HUES64 (cell line): ENCODE measurements around the gene NEU4.
"Not testable (repeated sequence)": the region's sequence is repeated elsewhere in the genome, so short reads cannot be mapped to it uniquely, and the experiment has no call there.

ENCODE experiments used
- H3K27ac ChIP-seq: 2 replicates; pipeline ENCODE4 v1.7.0; 2013; ENCODE audit warnings: low read depth, low read length, inconsistent platforms
- H3K27me3 ChIP-seq: 2 replicates; pipeline ENCODE4 v1.6.1; 2013; ENCODE audit warnings: mild to moderate bottlenecking, low read length; ENCODE audit not compliant: insufficient read depth
- H3K36me3 ChIP-seq: 2 replicates; pipeline ENCODE4 v1.6.1; 2013; ENCODE audit warnings: mild to moderate bottlenecking, low read length; ENCODE audit not compliant: insufficient read depth
- H3K4me1 ChIP-seq: 2 replicates; pipeline ENCODE4 v1.6.1; 2013; ENCODE audit warnings: mild to moderate bottlenecking, low read length, moderate library complexity; ENCODE audit not compliant: insufficient read depth
- H3K4me3 ChIP-seq: 2 replicates; pipeline ENCODE4 v1.5.1; 2013; ENCODE audit warnings: mild to moderate bottlenecking, low read length, moderate library complexity
- H3K9ac ChIP-seq: 2 replicates; pipeline ENCODE4 v1.6.1; 2013; ENCODE audit warnings: mild to moderate bottlenecking, low read depth, low read length
- H3K9me3 ChIP-seq: 2 replicates; pipeline ENCODE4 v1.6.1; 2013; ENCODE audit warnings: low read depth, low read length; ENCODE audit not compliant: insufficient read depth
- WGBS: fragments of 150-250, 120-280 bp; methylation state at CpG from one replicate; pipeline ENCODE4 v1.1.7; 2013; ENCODE audit warnings: missing lambda C conversion rate; 5-methylcytosine and 5-hydroxymethylcytosine counted together

NEU4 gene

GRCh38 chr2:241795021-241795999 is 13.7 kb upstream of the NEU4 start:
- Histone ChIP-seq H3K27me3 (no peaks in the 10 kb centered on the region), H3K27ac (no peak overlapping the region), H3K9ac (no peak overlapping the region), H3K9me3 (peaks cover 7% of the 10 kb centered on the region; the same call in 1 of the 2 replicates), H3K4me1 (no peaks in the 10 kb centered on the region), H3K36me3 (no peaks in the 10 kb centered on the region), H3K4me3 (no peak overlapping the region)
- 91% methylated on average over 31 of the region's 31 CpGs for WGBS

GRCh38 chr2:241796209-241796608 is 12.8 kb upstream of the NEU4 start:
- Histone ChIP-seq H3K4me3 (no peak overlapping the region), H3K36me3 (no peaks in the 10 kb centered on the region), H3K27me3 (no peaks in the 10 kb centered on the region), H3K4me1 (no peaks in the 10 kb centered on the region), H3K9me3 (no peaks in the 10 kb centered on the region), H3K9ac (no peak overlapping the region), H3K27ac (no peak overlapping the region)
- WGBS, result 96% methylated on average over 13 of the region's 13 CpGs

DNA sequence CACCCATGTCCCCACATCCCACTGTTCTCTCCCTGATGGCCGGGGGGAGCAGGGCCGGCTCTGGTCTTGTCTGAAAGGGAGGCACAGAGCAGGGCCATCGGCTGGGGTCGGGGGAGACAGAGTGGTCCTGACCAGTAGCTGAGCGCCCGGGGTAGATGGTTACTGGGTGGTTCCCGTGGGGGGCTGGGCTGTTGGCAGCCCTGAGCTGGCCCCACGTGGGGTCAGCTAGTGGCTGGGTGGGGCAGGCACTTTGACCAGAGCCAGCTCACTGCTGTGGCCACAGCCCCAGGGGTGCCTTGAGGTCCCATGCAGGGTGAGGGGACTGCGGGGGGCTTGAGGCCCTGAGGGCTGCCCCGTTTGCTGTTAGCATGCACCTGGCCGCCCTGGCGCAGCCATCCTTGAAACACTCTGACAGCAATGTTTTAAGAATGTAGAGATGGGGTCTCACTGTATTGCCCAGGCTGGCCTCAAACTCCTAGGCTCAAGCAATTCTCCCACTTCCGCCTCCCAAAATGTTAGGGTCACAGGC is 12.3 kb upstream of the NEU4 start:
- H3K9ac ChIP-seq, result no peak overlapping the region
- no peaks in the 10 kb centered on the region for H3K4me1 ChIP-seq
- no peaks in the 10 kb centered on the region for H3K36me3 ChIP-seq
- H3K27me3 ChIP-seq, result no peaks in the 10 kb centered on the region
- no peak overlapping the region for H3K27ac ChIP-seq
- 93% methylated on average over 13 of the region's 13 CpGs for WGBS
- no peak overlapping the region for H3K4me3 ChIP-seq
- H3K9me3 ChIP-seq, result no peaks in the 10 kb centered on the region

- WGBS, result 88% methylated on average over 19 of the region's 19 CpGs
- no peak overlapping the region for H3K27ac ChIP-seq
Measured at GRCh38 chr2:241797441-241798080, 11.4 kb upstream of the NEU4 start.

GRCh38 chr2:241798081-241798630 is 10.8 kb upstream of the NEU4 start:
- Histone ChIP-seq H3K9me3 (no peaks in the 10 kb centered on the region), H3K36me3 (no peaks in the 10 kb centered on the region), H3K27ac (no peak overlapping the region), H3K4me3 (no peak overlapping the region), H3K27me3 (peaks cover 6% of the 10 kb centered on the region), H3K4me1 (no peaks in the 10 kb centered on the region), H3K9ac (no peak overlapping the region)
- WGBS, result 95% methylated on average over 12 of the region's 14 CpGs

More at GRCh38 chr2:241797441-241798080, 11.4 kb upstream of the NEU4 start:
- Histone ChIP-seq H3K4me1 (no peaks in the 10 kb centered on the region), H3K9ac (no peak overlapping the region), H3K27me3 (peaks cover under 1% of the 10 kb centered on the region), H3K36me3 (no peaks in the 10 kb centered on the region), H3K9me3 (no peaks in the 10 kb centered on the region), H3K4me3 (no peak overlapping the region)

GRCh38 chr2:241798631-241799521 is 10.1 kb upstream of the NEU4 start:
- Histone ChIP-seq H3K27me3 (peaks cover 14% of the 10 kb centered on the region), H3K9me3 (no peaks in the 10 kb centered on the region), H3K9ac (no peak overlapping the region), H3K4me1 (no peaks in the 10 kb centered on the region), H3K36me3 (no peaks in the 10 kb centered on the region), H3K4me3 (no peak overlapping the region), H3K27ac (no peak overlapping the region)
- WGBS, result 94% methylated on average over 21 of the region's 21 CpGs

DNA sequence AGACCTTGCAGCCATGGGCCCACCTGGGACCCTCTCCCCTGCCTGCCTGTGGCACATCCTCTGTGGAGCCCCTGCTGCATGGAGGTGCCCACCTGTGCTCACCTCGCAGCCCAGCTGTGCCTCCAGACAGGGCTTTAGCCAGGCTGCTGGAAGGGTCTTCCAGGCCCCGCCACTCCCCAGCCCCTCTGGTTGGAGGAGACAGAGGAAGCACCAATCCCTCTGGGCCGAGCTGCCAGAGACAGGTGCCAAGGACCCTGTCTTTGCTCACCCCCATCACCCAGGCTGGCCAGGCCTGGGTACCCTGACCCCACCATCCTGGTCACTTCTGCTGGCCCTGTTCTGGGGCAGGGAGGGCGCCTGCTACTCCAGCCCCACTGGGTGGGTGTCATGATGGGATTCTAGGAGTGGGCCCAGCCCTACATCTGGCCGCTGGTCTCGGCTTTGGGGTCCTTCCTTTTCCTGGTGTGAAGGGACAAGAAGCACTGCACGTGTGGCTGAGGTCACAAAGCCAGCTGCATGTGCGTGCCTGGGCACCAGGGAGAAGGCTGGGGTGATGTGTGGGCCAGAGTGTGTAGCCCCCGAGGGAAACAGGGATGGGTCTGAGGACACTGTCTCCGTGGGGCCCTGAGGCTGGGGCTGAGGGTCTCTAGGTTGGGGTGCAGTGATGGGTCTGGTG is 9.3 kb upstream of the NEU4 start:
- Histone ChIP-seq H3K4me3 (no peak overlapping the region), H3K36me3 (no peaks in the 10 kb centered on the region), H3K9me3 (no peaks in the 10 kb centered on the region), H3K27ac (no peak overlapping the region), H3K27me3 (peaks cover 21% of the 10 kb centered on the region), H3K4me1 (peaks cover 6% of the 10 kb centered on the region), H3K9ac (no peak overlapping the region)
- 89% methylated on average over 10 of the region's 10 CpGs for WGBS

GRCh38 chr2:241800198-241800903 is 8.6 kb upstream of the NEU4 start:
- peaks cover 25% of the 10 kb centered on the region for H3K27me3 ChIP-seq
- not testable (repeated sequence) for H3K9me3 ChIP-seq, H3K27ac ChIP-seq, H3K4me1 ChIP-seq, H3K4me3 ChIP-seq, H3K36me3 ChIP-seq, H3K9ac ChIP-seq
- 91% methylated on average over 35 of the region's 35 CpGs for WGBS

DNA sequence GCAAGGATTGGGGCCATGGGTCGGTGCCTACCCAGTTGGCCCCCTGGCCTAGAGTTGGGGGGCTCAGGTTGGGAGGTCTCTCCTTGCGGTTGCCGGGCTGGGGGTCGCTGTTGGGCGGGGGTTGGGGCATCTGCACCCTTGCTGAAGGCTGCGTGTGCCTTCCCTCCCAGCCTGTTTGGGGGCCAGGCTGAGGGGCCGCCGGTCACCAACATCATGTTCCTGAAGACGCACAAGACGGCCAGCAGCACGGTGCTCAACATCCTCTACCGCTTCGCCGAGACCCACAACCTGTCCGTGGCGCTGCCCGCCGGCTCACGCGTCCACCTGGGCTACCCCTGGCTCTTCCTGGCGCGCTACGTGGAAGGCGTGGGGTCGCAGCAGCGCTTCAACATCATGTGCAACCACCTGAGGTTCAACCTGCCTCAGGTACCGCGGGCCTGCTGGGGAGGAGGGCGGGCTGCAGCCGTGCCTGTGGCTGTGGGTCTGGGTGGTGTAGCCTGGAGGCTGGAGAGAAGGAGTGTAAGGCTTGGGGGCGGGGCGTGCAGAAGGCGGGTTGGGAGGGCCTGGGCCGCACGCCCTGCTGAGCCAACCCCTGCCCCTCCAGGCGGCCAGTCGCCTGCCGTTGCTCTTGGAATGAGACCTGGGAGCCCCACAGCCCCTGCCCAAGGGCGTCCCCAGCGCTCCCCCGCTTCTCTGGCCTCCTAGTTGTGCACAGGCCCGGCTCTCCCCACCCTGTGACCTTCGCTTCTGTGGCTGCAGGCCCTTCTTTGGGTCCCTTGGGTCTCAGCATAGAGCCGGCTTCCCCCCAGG is 7.2 kb upstream of the NEU4 start:
- H3K4me3 ChIP-seq, result no peak overlapping the region
- H3K4me1 ChIP-seq, result peaks cover 9% of the 10 kb centered on the region
- no peaks in the 10 kb centered on the region for H3K36me3 ChIP-seq
- H3K9me3 ChIP-seq, result no peaks in the 10 kb centered on the region
- H3K9ac ChIP-seq, result no peak overlapping the region
- H3K27ac ChIP-seq, result no peak overlapping the region
- peaks cover 25% of the 10 kb centered on the region for H3K27me3 ChIP-seq
- WGBS, result 71% methylated on average over 44 of the region's 44 CpGs
